Ascending aorta (tissue), 2 donors: Measurements from ENCODE around the gene ITM2C. TPM values are rescaled to one million over a fixed set of nuclear protein-coding genes. Genes with fewer than 3 reads are reported as not detected.

Experiments used
- DNase-seq, 2 donors: peaks; one replicate each; pipeline ENCODE4 v3.0.0-alpha.2; 2019; ENCODE audit warnings: low spot score in 2 of 2
- H3K27ac ChIP-seq, 2 donors: fragments of 200-600 bp; sonication (generic); one replicate each; pipeline ENCODE4 v1.5.1; 2016 to 2017; ENCODE audit warnings: mild to moderate bottlenecking in 1 of 2
- H3K27me3 ChIP-seq: fragments of 200-600 bp; sonication (generic); one replicate; pipeline ENCODE4 v1.5.1; 2017
- H3K36me3 ChIP-seq, 2 donors: fragments of 200-600 bp; sonication (generic); one replicate each; pipeline ENCODE4 v1.5.1; 2016
- H3K4me1 ChIP-seq, 2 donors: fragments of 200-600 bp; sonication (generic); one replicate each; pipeline ENCODE4 v1.5.1; 2016 to 2017; ENCODE audit warnings: mild to moderate bottlenecking in 1 of 2
- H3K4me3 ChIP-seq, 2 donors: fragments of 200-600 bp; sonication (generic); one replicate each; pipeline ENCODE4 v1.5.1; 2016 to 2017; ENCODE audit warnings: mild to moderate bottlenecking in 1 of 2
- H3K9me3 ChIP-seq, 2 donors: fragments of 200-600 bp; sonication (generic); one replicate each; pipeline ENCODE4 v1.5.1; 2016
- intact Hi-C: fragments of 100-400 bp; cut with DNase I; formaldehyde crosslinking; loops from one replicate; pipeline ENCODE4 v1.15.1; 2023
- total RNA-seq: library from RNA; depleted of rRNA; stranded (reverse); fragments of >200 nt; gene quantifications from one replicate; pipeline ENCODE4 v1.1.0, GENCODE V29; 2016
- TF ChIP-seq, protein P1 (sequence below), 3 experiments: fragments of 200-600 bp in 2 of 3; fragments of 450-650 bp in 1 of 3; sonication (generic) in 2 of 3; IDR thresholded peaks; one replicate each; pipeline ENCODE4 v1.5.1; 2016 to 2019; ENCODE audit warnings: antibody characterized with exemption in 3 of 3, mild to moderate bottlenecking in 1 of 3, moderate library complexity in 1 of 3

Gene ITM2C
- total RNA-seq, 1 donor from 2014 or later = 84.9 TPM

DNA sequence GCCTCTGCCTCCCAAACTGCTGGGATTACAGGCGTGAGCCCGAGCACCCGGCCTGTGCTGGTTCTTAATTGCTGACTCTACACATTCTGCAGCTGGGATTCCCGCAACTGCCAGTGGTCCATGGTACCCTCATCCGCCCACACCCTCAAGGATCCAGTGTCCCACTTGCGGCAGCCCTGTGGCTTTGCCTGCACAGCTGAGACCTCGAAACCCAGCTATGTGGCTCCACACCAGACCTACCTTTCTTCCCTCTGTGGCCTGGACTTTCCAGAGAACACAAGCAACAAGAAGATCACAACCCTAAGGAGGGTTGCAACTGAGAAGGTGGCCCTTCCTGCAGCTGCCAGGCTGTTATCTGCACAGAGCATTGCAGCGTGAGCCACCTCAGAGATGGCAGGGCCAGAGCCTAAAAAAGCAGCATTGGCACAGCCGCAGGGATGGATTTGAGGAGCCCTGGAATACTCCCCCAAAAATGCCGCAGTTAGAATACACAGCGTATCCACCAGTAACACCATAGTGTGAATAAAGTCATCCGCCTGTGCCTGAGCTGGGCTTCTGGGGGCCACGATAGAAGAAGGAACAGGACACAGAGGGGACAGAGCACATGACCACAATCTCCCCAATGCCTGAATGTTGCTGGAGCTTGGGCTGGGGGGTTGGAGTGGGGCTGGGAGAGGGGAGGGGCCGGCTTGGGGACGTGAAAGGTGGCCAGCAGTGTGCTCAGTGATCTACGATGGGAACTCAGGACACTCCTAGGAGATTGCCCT, 58.4 kb downstream of the ITM2C start:
- TF ChIP-seq, protein P1, sequence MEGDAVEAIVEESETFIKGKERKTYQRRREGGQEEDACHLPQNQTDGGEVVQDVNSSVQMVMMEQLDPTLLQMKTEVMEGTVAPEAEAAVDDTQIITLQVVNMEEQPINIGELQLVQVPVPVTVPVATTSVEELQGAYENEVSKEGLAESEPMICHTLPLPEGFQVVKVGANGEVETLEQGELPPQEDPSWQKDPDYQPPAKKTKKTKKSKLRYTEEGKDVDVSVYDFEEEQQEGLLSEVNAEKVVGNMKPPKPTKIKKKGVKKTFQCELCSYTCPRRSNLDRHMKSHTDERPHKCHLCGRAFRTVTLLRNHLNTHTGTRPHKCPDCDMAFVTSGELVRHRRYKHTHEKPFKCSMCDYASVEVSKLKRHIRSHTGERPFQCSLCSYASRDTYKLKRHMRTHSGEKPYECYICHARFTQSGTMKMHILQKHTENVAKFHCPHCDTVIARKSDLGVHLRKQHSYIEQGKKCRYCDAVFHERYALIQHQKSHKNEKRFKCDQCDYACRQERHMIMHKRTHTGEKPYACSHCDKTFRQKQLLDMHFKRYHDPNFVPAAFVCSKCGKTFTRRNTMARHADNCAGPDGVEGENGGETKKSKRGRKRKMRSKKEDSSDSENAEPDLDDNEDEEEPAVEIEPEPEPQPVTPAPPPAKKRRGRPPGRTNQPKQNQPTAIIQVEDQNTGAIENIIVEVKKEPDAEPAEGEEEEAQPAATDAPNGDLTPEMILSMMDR (IDR thresholded peaks at IDR 0.05) = no peak
- Histone ChIP-seq H3K27ac (no peak overlapping the region), H3K9me3 (no peaks in the 10 kb centered on the region), H3K4me3 (no peak overlapping the region), H3K4me1 (no peaks in the 10 kb centered on the region), H3K36me3 (no peaks in the 10 kb centered on the region), H3K27me3 (no peaks in the 10 kb centered on the region)
- DNase-seq = peak in 1 of 2 donors; percentile 33
- intact Hi-C loops = no loop called here

DNA sequence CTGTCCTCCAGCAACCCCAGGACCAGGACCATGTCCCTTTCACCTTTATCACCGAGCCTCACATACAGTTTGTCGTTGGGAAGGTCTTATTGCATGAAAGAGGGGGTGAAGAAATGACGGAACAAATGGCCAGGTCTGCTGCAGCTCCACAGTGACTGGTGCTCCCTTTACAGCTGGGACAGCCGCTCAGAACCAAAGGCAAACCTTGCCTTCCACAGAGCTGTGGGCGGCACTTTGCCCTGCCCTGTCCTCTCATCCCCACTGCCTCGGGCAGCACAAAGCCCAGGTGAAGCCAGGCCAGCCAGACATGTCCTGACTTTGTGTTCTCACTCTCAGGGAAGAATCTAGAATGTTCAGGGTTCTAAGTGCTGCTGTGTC, 59.3 kb downstream of the ITM2C start:
- H3K4me3 ChIP-seq = no peak overlapping the region

DNA sequence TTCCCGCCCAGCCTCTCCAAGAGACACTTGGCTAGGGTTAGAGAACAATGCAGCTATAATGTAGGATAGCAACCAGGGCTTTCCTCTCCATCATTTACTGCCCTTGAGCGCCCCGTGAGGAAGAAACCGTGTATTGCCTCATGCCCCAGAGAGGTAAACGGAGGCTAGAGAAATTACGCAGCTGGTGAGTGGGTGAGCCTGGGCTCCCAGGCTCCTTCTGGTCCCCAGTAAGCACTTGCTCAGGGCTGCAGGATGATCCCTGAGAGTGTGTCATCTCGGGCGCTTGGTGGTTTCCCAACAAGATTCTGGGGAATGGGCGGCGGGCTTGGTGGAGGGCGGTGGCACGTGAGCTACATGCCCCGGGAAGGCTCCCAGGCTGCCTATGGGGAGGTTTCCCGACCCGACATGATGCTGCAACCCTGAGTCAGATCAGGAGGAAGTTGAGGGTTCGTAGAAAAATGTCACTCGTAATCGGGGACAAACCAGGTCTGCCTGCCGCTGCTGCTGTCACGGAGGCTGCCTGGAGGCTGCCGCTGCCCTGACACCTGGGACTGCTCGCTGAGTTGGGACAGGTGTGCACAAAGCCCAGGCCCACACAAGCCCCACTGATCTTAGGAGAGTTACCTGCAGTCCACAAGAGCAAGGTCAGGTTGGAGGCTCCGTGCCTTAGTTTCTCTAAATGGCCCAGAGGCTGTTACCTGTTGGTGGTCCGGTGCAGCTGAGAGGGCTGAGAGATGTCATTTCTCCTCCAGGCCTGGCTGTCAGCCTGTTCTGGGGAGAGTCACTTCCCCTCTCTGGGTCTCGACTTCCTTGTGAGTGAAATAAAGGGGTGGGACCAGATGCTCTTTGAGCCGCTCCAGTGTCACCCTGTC, 60.0 kb downstream of the ITM2C start, which contains the start of gene GPR55:
GPR55 (minus strand) TSS at position 773 of the 872 bp plus-strand sequence. CDS start 14,280 bp downstream, outside the sequence.
- Histone ChIP-seq H3K36me3 (no peaks in the 10 kb centered on the region), H3K4me3 (no peak within 1 kb of the TSS), H3K27ac (no peak within 1 kb of the TSS), H3K9me3 (no peaks in the 10 kb centered on the region), H3K27me3 (no peaks in the 10 kb centered on the region), H3K4me1 (no peaks in the 10 kb centered on the region)
- intact Hi-C loops = no loop called here
- TF ChIP-seq, protein P1 (IDR thresholded peaks at IDR 0.05) = no peak
- peak in 1 of 2 donors; percentile 61 for DNase-seq

More for the DNA sequence above, 59.3 kb downstream of the ITM2C start:
- no peak overlapping the region for H3K27ac ChIP-seq
- DNase-seq = peak in 1 of 2 donors; percentile 28
- no peaks in the 10 kb centered on the region for H3K36me3 ChIP-seq
- H3K4me1 ChIP-seq = no peaks in the 10 kb centered on the region
- TF ChIP-seq, protein P1 (IDR thresholded peaks at IDR 0.05) = no peak
- intact Hi-C loops = no loop called here
- no peaks in the 10 kb centered on the region for H3K27me3 ChIP-seq
- H3K9me3 ChIP-seq = no peaks in the 10 kb centered on the region

DNA sequence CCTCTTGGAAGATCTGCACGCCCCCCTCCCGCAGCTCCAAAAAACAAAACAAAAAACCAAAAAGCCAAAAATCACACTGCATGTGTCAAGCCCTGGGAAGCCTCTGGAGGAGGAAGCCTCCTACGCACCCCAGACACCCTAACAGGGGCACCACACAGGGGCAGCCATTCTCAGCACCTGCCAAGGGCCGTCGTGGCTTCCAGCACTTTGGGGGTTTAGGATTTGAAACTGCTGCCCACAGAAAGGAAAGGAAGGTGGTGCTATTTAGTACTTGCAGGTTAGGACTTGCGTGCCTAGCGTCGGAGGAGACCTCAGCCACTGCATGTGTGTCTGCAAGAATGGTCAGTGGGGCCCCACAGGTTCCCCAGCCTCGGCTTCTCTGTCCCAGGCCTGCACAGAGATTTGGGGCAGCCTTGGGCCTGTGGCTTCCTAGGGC, 60.7 kb downstream of the ITM2C start:
- no peaks in the 10 kb centered on the region for H3K36me3 ChIP-seq
- intact Hi-C loops = no loop called here

More for the DNA sequence above, 60.7 kb downstream of the ITM2C start:
- Histone ChIP-seq H3K27ac (no peak overlapping the region), H3K27me3 (no peaks in the 10 kb centered on the region), H3K4me1 (no peaks in the 10 kb centered on the region), H3K4me3 (no peak overlapping the region), H3K9me3 (no peaks in the 10 kb centered on the region)
- TF ChIP-seq, protein P1 (IDR thresholded peaks at IDR 0.05) = no peak
- DNase-seq = no peak
